GM19395 (cell line): ENCODE data around the gene CD164L2.
"Not testable (repeated sequence)": the region's sequence is repeated elsewhere in the genome, so short reads cannot be mapped to it uniquely, and the experiment has no call there.

Experiments
- ATAC-seq: cut with Tn5 transposase; IDR thresholded peaks from one replicate; pipeline ENCODE4 v1.9.1; 2021; ENCODE audit warnings: mild to moderate bottlenecking, moderate library complexity; ENCODE audit not compliant: unreplicated experiment

CD164L2 gene

GRCh38 chr1:27405598-27406361, 22.6 kb upstream of the CD164L2 start:
- ATAC-seq: not testable (repeated sequence)

GRCh38 chr1:27405074-27405473, 21.9 kb upstream of the CD164L2 start:
- ATAC-seq: no peak

- ATAC-seq: no peak
Measured at GRCh38 chr1:27403931-27404330, 20.8 kb upstream of the CD164L2 start.

DNA sequence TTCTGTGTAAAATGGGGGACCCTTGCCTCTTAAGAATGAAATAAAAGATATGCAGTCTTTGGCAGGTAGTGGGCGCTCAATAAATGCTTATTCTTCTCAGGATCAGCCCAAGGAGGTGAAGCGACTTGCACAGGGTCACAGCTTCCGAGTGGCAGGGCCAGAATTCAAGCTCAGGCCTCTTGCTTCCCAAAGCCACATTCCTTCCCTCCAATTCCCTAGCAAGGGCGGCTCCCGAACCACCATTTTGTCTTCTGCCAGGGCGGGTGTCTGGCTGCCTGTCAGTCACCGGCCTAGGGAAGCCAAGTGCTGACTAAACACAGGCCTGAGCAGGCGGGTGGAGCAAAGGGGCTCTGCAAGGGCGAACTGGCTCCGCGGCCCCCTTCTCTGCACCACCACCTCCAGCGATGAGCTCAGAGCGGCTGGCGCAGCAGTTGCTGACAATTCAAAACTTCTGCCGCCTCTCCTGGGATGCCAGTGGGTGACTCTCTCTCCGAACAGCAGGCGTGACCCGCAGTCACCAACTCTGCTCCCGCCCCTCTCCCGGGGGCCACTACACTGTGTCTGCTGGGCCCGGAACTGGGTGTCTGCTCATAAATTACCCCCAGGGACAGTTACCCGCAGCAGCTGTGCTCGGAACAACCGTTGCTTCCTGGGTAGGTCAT, 20.1 kb upstream of the CD164L2 start:
- ATAC-seq: no peak

DNA sequence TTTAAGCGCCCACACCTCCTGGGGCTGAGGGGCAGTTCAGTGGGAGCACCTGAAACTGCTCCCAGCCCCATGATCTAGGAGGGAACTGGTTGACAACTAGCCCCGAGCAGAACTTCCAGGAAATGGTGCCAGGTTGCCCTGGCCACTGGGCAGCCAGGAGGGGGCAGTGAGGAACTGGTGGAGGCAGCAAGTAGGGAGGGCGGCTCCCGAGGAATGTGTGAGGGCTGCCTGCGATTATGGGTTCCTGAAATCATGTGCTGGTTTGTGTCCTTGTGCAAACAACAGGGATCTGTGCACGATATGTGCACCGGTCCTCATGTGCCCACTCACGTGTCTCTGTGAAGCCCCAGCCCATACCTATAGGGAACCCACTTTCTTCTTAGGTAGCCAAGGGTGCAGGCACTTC, 19.2 kb upstream of the CD164L2 start:
- ATAC-seq: no peak

GRCh38 chr1:27400963-27401341, 17.8 kb upstream of the CD164L2 start:
- ATAC-seq: no peak

GRCh38 chr1:27400082-27400962, 17.2 kb upstream of the CD164L2 start:
- ATAC-seq: no peak

GRCh38 chr1:27399251-27400025, 16.3 kb upstream of the CD164L2 start:
- no peak for ATAC-seq

- ATAC-seq: no peak
Measured at GRCh38 chr1:27398405-27399149, 15.4 kb upstream of the CD164L2 start.

DNA sequence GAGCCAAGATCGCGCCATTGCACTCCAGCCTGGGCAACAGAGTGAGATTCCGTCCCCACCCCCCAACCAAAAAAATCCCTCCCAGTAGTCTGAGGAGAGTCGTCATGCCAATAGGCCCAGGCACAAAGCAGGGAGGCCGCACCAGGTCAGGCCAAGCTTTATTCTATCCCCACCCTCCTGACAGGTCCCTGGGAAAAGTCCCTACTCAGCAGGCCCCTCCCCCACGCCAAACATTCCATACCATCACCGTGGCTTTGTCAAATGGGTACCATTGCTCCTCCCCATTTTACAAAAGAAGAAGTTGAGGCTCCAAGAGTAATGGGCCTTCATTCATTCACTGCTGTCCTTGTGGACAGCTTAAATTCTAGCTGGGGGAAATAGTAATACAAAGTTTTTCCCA, 14.6 kb upstream of the CD164L2 start:
- ATAC-seq: no peak

DNA sequence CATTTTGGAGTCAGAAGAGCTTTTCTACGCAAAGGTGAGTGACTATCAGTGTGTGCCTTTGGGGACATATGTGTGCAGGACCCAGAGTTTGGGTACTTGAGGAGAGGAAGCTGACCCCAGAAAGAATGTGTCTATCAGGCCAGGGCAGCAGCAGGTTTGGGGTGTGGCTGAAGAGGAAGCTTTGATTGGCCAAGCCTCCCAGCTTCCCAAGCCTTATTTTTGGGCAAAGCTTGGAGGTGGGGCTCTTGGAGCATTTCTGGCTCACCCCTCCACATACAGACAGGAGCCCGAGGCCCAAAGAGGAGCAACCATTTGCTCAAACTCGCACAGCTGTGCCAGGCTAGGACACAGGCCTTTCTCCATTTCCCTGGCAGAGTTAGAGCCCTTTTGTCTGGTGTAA, 14.0 kb upstream of the CD164L2 start:
- no peak for ATAC-seq

DNA sequence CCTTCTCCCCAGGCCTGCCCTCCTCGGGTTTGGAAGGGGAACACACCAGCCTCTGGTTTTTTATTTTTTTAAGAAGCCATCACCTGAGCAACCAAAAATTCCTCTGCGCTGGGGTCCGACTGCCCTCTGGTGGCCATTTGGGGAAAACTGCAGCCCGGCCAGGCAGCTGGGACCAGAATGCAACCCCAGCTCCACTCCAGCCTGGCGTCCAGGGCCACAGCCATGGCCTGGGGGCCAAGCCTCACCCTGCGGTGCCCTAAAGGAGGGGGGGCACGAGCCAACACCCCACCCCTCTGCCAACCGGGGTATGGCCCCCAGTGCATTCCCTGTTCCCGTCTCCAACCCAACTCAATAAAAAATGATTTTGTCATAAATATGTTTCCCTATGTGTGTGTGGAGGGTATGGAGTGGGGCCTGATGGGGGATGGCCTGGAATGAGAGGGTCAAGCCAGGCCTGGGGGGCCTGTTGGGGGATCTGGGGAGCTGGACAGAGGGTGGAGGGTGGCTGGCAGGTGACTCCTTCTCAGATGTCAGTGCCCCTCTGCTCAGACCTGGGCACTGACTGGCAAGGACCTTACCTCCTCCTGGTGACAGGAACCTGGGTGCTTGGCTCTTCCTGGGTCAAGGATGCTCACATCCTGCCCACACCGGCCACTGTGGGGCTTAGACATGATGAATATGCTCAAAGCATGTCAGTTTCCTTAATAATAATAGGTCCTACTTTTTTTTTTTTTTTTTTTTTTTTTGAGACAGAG, 12.5 kb upstream of the CD164L2 start:
- ATAC-seq: no peak

DNA sequence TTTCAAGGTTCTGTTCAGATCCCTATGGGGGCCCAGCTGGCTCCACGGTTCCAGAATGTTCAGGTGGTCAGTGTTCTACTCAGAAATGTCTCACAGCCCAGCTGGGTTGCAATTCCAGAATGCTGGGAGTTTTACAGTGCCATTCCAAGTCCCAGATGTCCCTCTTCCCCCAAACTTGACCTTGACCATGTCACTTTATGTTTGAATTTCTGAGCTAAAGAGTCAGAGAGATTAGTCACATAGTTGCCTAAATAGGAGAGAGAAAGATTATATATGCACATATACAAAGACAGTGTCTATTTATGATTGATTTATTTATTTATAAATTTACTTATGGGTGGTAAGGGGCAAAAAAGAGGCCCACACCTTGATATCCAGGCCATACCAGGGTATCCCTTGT, 11.8 kb upstream of the CD164L2 start:
- ATAC-seq: no peak

DNA sequence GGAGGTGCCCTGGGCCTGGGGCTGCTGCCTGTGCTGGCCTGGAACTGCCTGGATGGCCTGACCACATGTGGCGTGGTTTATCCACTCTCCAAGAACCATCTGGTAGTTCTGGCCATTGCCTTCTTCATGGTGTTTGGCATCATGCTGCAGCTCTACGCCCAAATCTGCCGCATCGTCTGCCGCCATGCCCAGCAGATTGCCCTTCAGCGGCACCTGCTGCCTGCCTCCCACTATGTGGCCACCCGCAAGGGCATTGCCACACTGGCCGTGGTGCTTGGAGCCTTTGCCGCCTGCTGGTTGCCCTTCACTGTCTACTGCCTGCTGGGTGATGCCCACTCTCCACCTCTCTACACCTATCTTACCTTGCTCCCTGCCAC, 11.1 kb upstream of the CD164L2 start:
- ATAC-seq: no peak

DNA sequence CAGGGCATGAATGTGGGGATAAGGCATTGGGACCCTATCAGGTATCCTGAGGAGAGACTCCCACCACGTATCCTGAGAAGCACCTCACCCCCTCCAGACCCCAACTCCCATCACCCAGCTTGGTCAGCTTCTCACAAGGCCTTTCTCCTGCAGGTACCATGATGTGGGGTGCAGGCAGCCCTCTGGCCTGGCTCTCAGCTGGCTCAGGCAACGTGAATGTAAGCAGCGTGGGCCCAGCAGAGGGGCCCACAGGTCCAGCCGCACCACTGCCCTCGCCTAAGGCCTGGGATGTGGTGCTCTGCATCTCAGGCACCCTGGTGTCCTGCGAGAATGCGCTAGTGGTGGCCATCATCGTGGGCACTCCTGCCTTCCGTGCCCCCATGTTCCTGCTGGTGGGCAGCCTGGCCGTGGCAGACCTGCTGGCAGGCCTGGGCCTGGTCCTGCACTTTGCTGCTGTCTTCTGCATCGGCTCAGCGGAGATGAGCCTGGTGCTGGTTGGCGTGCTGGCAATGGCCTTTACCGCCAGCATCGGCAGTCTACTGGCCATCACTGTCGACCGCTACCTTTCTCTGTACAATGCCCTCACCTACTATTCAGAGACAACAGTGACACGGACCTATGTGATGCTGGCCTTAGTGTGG, 10.6 kb upstream of the CD164L2 start:
- ATAC-seq: no peak

GRCh38 chr1:27392778-27393635, 9.9 kb upstream of the CD164L2 start:
- ATAC-seq: no peak

GRCh38 chr1:27392096-27392777, 9.1 kb upstream of the CD164L2 start, which contains the start of gene GPR3:
Gene GPR3, plus strand, starts transcription at chr1:27392622. Its CDS starts 1,177 bp downstream, at chr1:27393799.
- ATAC-seq: peak; percentile 65
